Sciatic nerve (tissue), 2 donors: ENCODE data around the gene OPCML. TPM values are rescaled to one million over a fixed set of nuclear protein-coding genes. Genes with fewer than 3 reads are reported as not detected.

ENCODE experiments used
- ATAC-seq: fragments of 200-7000 bp; cut with Tn5 transposase; one replicate; pipeline ENCODE4 v1.9.1; 2020; ENCODE audit warnings: mild to moderate bottlenecking, moderate library complexity
- DNase-seq: peaks from one replicate; pipeline ENCODE4 v3.0.0-alpha.2; 2020; ENCODE audit warnings: low spot score
- intact Hi-C: fragments of 100-400 bp; cut with DNase I; formaldehyde crosslinking; loops from one replicate; pipeline ENCODE4 v1.14.2; 2022
- total RNA-seq: library from RNA; stranded (reverse); fragmentation: NEBNext Ultra II Directional; extraction: Animal tissue kit (Norgen Biotek cat#: 25700); gene quantifications from one replicate; pipeline ENCODE4 v1.2.1, GENCODE V29; 2021
- donor health status: DM: no; HTN: no; CAD: no.
- donor health status: DM: no; HTN: no; CAD: no.

Gene OPCML
- total RNA-seq, 1 donor from 2014 or later = 4.5 TPM

DNA sequence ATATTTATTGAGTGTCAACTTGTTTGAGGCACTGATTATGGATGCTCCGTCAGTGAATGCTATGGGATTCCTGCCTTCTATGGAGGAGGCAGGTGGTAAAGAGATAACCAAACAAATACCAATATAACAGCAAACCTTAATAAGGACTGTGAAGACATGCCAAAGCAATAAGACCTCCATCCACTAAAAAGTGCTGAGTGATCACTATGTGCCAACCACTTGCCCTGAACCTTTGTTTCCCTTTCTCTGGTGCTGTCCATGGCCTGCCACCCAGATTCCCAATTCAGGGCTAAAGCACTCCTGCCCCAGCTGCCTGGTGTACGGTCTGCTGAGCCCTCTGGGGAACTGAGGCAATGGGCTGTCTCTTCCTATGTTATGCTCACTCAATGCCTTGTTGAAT lies 1074.9 kb downstream of the OPCML start:
- DNase-seq (no peak), ATAC-seq (no peak)
- intact Hi-C loops = no loop called here

DNA sequence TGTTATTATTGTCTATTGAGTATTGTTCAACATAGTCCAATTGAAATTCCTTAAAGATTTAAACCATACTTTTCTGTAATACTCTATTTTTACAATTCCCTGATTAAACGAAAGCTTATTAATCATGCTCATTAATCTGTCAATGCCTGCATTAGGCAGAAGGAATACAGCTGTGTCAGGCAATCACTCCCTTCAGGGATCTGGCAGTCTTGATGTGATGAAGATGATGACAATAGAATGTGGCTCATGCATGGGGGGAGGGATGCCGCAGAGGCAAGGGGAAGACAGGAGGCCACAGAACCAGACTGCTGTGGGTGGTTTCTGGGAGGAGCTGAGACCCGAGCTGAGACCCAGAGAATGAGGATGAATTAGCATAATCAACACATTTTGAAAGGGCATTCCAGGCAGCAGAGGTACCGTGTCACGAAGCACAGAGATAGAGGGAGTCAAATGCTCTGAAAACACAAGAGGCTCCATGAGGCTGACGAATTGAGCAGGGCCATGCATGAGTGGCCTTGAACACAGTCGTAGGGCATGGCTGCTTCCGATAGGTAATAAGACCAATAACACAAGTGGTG lies 1075.5 kb downstream of the OPCML start:
- DNase-seq (no peak), ATAC-seq (no peak)
- intact Hi-C loops = no loop called here

DNA sequence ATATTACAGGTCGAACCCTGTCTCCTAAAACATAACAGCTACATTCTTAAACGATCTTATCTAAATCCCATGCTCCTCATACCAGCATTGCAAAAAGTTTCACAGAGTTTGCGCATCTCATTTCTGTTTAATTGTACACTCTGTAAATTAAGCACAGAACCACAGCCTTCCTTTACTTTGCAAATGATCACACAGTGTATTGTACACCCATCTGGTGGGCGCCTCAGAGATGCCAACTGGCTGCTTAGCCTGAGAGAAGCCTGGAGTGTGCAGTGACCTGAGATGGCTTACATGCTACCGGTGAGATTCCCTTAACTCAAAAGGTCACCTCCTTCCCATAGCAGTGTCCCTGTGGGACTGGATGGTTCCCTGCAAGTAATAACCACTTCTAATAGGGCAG lies 1077.3 kb downstream of the OPCML start:
- ATAC-seq = no peak
- intact Hi-C loops = no loop called here
- DNase-seq = no peak

DNA sequence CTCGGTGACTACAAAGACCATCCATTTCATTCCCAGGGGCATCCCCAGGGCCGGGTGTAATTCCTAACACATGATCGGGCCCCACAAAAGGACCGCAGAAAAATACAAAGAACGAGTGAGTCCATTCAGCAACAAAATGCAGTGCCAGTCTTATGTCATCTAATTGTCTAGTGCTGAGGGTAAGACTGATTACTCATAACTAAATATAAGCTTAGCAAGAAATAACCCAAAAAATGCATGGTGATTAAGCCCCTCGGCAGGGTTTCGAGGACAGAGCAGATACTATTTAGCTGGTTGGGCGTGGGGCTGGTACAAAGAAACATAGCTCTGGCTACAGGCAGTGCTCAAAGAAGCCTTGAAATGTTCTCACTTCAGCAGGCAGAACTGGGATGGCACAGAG lies 1078.9 kb downstream of the OPCML start:
- DNase-seq = no peak
- intact Hi-C loops = no loop called here
- no peak for ATAC-seq

DNA sequence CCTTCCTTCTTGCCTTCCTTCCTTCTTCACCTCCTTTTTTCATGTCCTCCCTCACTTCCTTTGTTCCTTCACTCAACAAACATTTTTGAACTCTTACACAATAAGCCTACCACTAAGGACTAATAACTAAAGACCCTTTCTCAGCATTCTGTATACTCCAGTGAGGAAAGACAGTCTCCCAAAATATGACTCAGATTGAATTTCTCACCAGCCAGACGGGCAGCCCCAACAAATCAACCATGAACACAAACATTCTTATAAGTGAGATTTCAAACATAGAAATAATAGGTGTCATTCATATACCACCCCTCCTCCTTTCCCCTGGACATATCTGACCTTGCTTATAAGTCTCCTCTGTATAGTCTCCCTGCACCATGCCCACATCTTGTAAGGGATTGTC lies 1079.7 kb downstream of the OPCML start:
- intact Hi-C loops = no loop called here
- no peak for DNase-seq
- no peak for ATAC-seq

DNA sequence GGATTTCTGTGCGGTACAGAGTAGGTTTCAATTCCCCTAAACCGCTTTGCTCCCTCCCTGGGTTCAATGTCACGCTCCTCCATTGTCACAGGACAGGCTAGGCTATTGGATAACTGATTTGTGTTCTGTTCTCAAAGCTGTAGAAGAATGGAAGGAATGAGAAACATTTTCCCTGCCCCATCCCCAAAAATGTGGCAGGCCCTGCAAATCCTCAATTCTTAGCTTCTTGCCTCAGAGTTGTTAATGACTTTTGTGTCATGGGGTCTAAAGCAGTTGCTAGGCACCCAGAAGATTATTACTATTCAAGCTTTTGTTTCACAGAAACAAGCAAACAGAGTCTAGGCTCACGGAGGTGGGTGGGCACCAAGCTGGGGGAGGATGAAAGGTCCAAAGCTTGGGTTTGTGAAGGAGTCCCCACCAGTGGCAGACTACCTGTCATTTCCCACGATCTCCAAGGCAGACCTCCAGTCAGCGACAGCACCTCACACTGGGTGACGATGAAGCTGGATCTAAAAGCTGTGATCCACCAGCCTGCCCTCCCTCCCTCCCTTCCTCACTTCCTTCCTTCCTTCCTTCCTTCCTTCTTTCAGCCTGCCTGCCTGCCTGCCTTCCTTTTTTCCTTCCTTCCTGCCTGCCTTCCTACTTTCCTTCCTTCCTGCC lies 1080.2 kb downstream of the OPCML start:
- no peak for DNase-seq
- no peak for ATAC-seq
- intact Hi-C loops = no loop called here

DNA sequence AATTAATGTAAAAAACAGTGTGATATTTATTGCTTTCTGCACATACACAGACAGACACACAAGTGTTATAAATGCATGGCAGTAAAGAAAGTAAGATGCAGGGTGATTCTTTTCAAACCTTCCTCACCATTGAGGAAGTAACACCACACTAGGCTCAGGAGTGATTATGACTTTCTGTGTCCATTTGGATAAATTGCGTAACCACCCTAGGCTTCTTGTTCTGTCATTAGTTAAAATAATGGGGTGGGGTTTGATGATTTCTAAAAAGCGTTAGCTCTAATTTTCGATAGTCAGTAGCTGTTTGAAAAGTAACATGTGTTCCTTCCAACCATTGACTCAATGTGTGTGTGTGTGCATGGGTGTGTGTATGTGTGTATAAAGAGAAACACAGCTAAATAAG lies 1081.7 kb downstream of the OPCML start:
- no peak for ATAC-seq
- intact Hi-C loops = no loop called here

DNA sequence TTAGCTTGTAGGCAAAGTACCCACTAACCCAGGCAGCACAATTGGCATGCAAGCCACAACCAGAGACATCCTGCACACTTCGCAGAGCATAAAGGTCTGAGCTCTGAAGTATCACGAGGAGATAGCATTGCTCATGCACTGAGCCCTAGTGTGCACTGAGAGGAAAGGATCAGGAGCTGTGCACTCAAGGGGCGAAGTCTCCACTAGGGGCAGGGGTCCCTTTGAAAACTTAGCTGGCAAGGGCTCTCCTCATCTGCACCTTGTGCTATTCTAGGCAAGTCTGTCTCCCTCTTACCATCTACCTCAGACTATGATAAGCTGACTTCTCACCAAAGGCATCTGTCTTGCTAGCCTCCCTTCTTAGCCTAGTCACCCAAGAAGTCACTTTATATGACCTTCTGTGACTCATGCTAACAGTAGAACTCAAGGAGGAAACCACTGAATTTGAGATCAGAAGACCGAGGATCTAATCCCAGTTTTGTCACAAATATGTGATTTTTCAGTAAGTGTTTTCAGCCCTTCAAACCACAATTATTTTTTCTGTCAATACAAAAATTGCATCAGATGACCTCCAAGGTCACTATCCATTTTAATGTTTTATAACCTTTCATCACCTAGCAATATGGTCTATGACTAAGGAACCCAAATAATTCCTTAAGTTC lies 1083.8 kb downstream of the OPCML start:
- intact Hi-C loops = no loop called here
- no peak for DNase-seq
- ATAC-seq = no peak

More for the DNA sequence above, 1081.7 kb downstream of the OPCML start:
- no peak for DNase-seq

DNA sequence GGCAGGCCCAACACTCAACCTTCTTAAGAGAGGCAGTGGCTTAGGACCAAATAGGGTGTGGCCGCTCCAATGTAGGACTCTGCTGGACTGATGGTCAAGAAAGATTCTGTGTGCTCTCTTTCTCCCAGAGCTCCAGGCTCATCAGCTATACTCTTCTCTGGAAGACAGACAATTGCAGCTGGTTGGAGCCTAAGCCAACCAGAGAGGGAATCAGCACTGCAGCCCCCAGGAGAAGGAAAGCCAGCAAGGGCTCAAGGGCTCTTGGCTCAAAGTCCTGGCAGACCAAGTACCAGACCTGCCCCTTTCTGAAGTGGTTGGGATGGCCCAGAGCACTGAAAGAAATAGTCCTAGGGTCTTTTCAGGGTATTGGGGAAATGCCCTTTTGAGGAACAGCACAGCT lies 1084.5 kb downstream of the OPCML start:
- DNase-seq (no peak), ATAC-seq (no peak)
- intact Hi-C loops = no loop called here

DNA sequence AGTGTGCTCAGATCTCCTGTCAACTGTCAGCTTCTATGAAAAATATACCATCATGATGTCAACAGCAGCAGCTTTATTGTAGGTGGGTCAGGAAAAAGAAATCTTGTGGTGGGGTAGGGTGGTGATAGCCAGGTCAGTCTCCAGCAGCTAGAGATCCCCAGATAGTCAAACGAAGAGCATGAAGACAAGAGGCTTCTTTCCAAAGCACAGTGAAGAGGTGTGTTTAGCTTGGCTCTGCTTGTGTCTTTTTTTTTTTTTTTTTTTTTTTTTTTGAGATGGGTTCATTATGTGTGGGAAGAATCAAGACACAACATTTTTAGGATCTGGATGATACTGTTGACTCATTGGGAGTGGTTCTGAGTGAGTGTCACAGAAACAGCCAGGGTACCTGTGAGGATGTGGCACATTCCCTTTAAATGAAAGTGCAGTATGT lies 1086.4 kb downstream of the OPCML start:
- no peak for ATAC-seq
- DNase-seq = no peak
- intact Hi-C loops = no loop called here

DNA sequence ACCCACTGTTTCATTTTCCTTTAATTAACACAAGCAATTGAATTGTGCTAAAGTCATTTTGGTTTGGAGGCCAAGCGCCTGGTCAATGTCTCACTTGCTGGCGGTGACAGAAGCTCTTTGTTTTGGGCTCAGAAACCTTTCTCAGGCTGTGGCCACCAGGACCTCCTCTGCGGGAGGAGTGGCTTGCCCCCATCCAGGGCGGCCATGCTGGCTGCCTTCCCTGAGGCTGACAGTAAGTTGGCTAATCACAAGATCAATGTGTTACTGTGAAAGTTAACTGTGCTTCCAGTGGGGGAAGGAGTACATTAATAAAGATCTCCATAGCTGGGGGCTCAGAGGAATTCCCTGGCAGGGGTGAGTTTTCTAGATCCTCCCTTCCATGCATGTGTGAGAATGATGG lies 1087.4 kb downstream of the OPCML start:
- ATAC-seq (no peak), DNase-seq (no peak)
- intact Hi-C loops = no loop called here

DNA sequence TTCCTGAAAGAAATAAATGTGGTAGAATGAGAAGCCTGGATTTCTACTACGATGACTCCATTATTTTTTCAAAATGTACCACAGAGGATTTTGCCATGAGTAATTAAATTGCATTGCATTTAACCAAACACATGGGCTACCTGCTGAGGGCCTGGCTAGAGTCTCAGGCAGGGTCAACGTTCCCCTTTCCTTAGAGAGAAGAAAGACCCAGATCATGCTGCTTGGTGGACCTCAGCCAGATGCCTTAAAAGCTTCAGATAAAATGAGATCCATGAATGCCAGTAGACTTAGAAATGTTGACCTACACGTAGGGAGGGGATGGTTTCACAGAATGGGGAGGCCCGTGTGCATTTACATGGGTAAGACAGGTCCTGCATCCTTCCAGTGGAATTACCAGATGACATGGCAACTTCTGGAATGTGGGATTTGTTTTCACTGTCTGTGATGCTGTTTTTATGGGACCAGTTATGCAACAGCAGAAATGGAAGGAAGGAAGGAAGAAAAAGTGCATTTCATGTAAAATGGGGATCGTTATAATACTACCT lies 1092.5 kb downstream of the OPCML start:
- DNase-seq (no peak), ATAC-seq (no peak)
- intact Hi-C loops = no loop called here

DNA sequence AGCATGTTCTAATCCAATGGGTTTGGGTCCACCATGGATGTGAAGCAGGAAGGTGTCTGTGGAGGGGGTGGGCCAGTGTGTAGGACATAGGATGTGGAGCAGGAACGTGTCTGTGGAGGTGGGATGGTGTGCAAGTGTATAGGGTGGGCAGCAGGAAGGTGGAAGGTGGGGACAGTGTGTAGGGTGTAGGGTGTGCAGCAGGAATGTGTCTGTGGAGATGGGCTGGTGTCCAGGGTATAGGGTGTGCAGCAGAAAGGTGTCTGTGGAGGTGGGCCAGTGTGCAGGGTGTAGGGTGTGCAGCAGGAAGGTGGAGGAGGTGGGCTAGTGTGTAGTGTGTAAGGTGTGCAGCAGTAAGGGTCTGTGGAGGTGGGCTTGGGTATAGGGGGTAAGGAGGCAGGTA lies 1093.9 kb downstream of the OPCML start:
- DNase-seq (no peak), ATAC-seq (no peak)
- intact Hi-C loops = no loop called here

DNA sequence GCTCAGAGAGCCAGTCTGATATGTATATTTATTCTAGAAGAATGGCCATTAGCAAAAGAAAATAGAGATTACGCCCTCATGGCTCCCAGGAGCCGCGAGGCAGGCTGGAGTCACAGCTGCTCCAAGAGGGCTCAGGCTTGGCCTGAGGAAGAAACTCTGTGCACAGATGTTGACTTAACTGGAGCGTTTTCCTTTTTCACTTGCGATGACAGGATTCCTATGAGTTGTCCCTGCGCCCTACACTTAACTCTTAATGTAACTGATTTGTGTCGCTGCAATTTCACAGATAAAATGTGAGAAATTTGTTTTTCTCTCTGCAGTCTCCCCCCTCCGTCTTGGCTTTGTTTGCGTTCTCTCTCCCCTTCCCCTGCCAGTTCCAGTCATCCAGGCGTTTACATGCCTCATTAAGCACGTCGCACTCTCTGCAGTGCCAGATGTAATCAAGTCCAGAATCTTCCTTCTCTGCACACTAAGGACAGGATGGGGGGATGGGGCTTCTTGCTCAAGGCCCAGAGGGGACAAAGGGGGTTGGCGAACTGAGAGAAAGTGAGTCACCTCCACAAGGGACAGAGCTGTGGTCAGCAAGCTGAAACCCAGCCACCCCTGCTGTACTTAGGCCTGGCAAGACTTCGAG lies 1101.8 kb downstream of the OPCML start:
- no peak for DNase-seq
- intact Hi-C loops = no loop called here
- ATAC-seq = no peak

DNA sequence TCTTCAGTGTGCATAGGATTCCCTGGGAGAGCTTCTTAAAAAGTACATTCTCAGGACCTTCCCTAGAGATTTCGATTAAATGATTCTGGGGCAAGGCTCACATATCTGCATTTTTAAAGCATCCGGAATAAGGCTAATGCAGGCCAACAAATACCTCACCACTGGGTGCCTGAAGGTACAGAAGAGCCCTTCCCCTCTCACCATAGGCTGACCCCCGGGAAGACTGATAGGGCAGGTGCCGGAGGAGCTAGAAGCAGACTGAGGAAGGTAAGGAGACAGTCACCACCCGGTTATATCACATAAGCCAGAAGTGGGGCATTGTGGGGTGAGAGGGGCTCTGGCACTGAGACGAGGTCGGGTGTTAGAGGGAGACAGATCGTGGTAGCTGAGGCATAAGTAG lies 1102.6 kb downstream of the OPCML start:
- ATAC-seq (no peak), DNase-seq (no peak)
- intact Hi-C loops = no loop called here

DNA sequence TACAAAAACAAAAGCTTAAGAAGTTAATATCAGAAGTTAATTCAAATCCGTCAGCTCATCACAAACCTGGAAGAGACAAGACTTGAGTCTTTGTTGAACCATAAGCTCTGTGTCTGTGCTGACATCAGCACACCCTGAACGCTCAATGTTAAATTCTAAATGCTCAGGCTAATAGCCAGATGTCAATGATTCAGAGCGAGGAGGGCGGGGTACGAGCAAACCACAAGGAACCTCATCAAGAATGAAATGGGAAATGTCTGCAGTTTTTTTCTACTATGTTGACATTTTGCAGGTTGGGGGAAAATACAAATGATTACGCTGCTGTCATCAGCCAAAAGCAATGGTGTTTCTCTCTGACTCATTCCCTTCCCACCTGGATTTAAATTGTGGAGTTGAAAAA lies 1104.7 kb downstream of the OPCML start:
- DNase-seq (no peak), ATAC-seq (no peak)
- intact Hi-C loops = no loop called here

DNA sequence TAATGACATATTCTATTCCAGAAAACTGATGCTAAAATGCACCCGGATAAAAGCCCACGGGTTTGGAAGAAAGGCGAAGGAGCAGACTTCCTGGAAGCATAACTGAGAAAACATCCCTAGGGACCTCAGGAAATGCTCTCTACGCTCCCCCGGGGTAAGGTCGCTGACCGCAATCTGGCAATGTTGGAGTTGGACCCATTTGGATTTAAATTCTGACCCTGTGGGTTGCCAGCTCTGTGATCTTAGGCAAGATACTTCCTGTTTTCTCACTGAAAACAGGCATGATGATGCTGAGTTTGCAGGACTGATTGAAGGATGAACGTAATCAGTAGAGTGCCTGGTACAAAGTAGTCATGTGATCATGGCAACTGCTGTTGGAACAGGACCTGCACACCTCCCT lies 1107.9 kb downstream of the OPCML start:
- no peak for DNase-seq
- intact Hi-C loops = loop anchor here (5.0 kb wide), 1 partner anchor 1798 kb away; the partner anchor contains the start of genes NCAPD3 and VPS26B
- no peak for ATAC-seq

DNA sequence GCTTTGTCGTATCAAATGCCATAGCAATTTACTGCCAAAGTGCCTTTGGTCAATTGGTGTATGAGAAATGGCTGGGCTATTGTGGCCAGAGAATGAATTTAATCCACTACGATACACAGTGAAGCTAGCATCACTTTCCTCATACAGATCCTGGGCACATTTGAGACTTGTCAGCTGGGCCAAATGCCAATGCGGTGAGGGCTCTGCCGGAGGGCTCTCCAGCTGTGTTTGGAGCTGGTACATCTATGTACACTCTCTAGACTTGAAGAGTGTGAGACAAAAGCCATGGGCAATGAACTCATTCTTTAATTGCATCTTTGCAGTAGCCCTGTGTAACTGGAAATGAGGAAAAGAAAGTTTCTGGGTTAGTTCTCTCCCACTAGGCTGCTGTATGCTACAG lies 1109.0 kb downstream of the OPCML start:
- DNase-seq = no peak
- intact Hi-C loops = loop anchor here (5.0 kb wide), 1 partner anchor 1799 kb away; the partner anchor contains the start of genes NCAPD3 and VPS26B
- ATAC-seq = no peak

DNA sequence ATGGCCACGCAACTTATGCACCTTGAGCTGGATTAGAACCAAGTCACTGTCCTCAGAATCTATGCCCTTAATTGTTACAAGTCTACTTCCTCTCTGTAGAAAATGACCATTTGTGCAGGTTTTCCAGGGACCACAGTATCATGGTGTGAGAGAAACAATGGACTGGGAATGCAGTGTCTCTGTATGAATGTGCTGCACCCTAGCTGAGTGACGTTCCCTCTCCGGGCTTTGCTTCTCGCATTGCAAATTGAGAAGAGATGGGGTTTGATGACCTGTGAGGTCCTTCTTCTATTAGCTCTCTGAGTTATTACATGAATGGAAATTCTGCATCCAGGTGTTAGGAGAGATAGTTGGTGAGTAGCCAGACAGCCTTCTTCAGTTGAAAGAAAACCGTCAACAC lies 1109.6 kb downstream of the OPCML start:
- DNase-seq (no peak), ATAC-seq (no peak)
- intact Hi-C loops = loop anchor here (5.0 kb wide), 1 partner anchor 1800 kb away; the partner anchor contains the start of genes NCAPD3 and VPS26B

DNA sequence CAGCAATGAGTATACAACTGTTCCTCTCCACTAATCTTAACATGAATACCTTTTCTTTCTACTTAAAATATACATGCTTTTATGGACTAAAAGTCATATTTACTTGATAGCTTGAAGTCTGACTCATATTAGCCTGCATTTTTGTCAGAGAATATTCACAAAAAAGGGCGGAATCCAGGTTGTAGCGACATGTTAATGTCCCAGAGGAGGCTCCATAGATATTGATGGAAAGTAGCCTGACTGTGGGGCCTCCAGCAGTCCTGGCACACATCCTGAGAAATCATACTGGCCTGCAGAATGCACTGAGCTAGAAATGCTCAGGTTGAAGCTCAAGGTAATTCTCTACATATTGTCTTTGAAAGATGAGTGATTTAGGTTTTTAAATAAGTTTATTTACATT lies 1110.7 kb downstream of the OPCML start:
- intact Hi-C loops = loop anchor here (5.0 kb wide), 1 partner anchor 1801 kb away; the partner anchor contains the start of genes NCAPD3 and VPS26B
- DNase-seq = no peak
- ATAC-seq = no peak
